Stimulated activated CD8-positive, alpha-beta memory T cell treated with anti-CD3 and anti-CD28 coated beads, Interleukin-4, amount 100 ng/mL, for 1 hour (primary cell): ENCODE results near the gene PDAP1.
"Not testable (repeated sequence)": the region's sequence is repeated elsewhere in the genome, so short reads cannot be mapped to it uniquely, and the experiment has no call there.

Source experiments
- DNase-seq, 2 donors: peaks; one replicate each; pipeline ENCODE4 v3.0.0-alpha.2; 2020; ENCODE audit warnings: low read depth in 2 of 2, low spot score in 1 of 2

The PDAP1 gene

DNA sequence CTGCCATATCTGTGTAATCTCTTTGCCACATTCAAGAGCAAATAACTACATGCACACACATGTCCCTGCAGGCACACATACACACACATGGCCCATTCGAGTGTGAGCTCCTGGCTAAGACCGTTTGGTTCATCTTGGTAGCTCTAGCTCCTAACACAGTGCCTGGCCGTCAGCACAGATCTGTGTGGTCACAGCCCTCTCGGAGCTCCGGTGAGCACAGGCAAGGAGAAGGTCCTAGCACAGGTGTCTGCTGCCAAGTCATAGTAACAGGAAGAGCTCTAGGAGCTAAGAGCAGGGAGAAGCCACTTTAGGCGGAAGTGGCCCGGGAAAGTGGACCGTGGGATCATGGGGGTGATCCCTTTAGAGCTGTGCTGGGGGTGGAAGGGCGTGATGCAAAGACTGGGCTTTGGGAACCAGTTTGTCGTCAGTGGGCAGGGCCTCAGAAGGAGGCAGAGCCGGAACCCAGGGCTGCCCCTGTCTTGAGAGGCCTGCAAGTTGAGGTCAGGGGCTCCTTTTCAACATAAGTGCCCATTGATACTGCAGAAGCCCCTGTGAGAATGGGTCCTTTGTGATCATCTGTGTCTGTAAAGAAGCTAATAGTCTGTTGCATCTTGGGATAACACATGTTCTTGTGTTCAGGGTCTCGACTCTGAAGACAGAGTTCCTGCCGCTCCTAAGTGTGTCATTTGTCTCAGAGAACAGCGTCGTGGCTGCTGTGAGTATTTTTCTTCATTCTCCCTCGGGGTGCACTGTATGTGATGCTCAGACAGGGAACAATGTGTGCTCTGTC, 50.5 kb downstream of the PDAP1 start:
- no peak for DNase-seq

DNA sequence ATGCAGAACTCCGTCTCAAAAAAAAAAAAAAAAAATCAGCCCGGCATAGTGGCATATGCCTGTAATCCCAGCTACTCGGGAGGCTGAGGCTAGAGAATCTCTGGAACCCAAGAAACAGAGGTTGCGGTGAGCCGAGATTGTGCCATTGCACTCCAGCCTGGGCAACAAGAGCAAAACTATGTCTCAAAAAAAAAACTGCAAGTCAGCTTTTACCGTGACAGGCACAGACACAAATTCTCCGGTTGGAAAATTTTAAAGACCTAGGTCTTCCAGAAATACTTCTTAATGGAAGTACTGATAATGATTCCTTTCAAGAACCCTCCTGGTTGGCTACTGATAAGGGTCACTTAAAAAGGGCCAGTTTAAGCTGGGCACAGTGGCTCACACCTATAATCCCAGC, 53.3 kb downstream of the PDAP1 start:
- no peak for DNase-seq

DNA sequence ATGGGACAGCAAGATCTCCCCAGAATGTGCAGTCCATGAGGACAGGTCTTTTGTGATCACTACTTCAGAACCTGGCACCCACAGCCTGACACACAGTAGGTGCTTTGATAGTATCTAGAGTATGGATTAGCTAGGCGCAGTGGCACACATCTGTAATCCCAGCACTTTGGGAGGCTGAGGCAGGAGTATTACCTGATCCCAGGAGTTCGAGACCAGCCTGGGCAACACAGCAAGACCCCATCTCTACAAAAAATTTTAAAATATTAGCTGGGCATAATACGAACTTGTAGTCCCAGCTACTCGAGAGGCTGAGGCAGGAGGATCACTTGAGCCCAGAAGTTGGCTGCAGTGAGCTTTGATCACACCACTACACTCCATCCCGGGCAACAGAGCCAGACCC, 56.1 kb downstream of the PDAP1 start:
- DNase-seq: no peak

DNA sequence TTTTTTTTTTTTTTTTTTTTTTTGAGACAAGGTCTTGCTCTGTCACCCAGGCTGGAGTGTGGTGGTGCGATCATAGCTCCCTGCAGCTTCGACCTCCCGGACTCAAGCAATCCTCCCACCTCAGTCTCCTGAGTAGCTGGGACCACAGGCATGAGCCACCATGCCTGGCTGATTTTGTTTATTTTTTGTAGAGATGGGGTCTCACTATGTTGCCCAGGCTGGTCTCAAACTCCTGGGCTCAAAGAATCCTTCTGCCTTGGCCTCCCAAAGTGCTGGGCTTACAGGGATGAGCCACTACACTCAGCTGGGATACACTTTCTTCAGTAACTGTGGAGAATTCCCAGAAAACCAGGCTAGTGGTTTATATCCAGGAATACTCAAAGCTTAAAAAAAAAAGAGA, 57.8 kb downstream of the PDAP1 start:
- DNase-seq: not testable (repeated sequence)
